ENCODE data around the gene NKAPL. TPM values are rescaled to one million over a fixed set of nuclear protein-coding genes. Genes with fewer than 3 reads are reported as not detected.
"Not testable (repeated sequence)": the region's sequence is repeated elsewhere in the genome, so short reads cannot be mapped to it uniquely, and the experiment has no call there.

NKAPL gene
- total RNA-seq, 1 donor from 2014 or later = 0.45 TPM

DNA sequence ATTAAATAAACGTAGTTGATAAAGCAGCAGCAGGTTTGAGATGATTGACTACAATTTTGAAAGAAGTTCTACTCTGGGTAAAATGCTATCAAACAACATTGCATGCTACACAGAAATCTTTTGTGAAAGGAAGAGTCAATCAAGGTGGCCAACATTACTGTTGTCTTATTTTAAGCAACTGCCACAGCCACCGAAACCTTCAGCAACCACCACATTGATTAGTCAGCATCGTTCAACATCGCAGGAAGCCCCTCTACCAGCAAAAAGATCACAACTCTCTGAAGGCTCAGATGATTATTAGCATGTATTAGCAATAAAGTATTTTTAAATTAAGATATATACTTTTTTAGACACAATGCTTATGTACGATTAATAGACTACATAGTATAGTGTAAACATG lies 36.2 kb downstream of the NKAPL start:
- no peak for ATAC-seq

DNA sequence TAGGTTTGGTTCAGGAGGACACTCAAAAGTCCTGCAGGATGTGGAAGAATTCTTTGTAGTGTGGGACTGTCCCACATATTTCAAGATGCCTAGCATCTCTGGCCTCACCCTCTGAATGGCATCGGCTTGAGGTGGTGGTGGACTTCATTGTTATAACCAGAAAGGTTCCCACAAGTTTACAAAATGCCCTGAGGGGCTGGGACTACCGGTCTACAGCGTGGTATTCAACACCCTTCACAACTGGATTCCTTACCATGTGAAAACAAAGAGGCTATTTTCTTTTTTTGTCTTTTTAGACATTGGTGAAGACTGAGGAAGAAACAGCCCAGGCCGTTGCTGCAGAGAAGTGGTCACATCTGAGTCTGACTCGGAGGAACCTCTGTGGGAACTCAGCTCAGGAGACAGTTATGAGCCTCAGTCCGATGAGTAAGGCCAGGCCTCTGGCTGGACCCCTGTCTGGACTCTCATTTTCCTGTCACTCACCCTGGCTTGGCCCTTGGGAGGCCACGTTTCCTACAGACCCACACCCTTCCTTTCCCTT lies 37.5 kb downstream of the NKAPL start:
- DNase-seq (ENCODE audit: low spot score) = no peak
- no peak for ATAC-seq

More for the DNA sequence above, 36.2 kb downstream of the NKAPL start:
- no peak for DNase-seq (ENCODE audit: low spot score)

GRCh38 chr6:28303570-28303969 lies 44.5 kb downstream of the NKAPL start:
- no peak for DNase-seq (ENCODE audit: low spot score)
- no peak for ATAC-seq

- DNase-seq (ENCODE audit: low spot score); ATAC-seq: not testable (repeated sequence)
Observed at GRCh38 chr6:28306363-28306762, 47.3 kb downstream of the NKAPL start.

Other genes starting within 250 kb of the NKAPL start
- 0.53 TPM for gene ZNF165, start 178.7 kb upstream of the NKAPL start, total RNA-seq
- gene ZSCAN16, start 134.7 kb upstream of the NKAPL start, total RNA-seq = 1.7 TPM
- 6.3 TPM for gene ZKSCAN8, start 117.4 kb upstream of the NKAPL start, total RNA-seq
- 2.2 TPM for gene ZSCAN9, start 34.0 kb upstream of the NKAPL start, total RNA-seq
- 2.6 TPM for gene ZKSCAN4, start 7.0 kb upstream of the NKAPL start, total RNA-seq
- gene ZSCAN26, start 7.8 kb downstream of the NKAPL start, total RNA-seq = 5.5 TPM
- gene PGBD1, start 22.3 kb downstream of the NKAPL start, total RNA-seq = 1.0 TPM
- gene ZSCAN31, start 76.9 kb downstream of the NKAPL start, total RNA-seq = 2.4 TPM
- gene ZKSCAN3, start 90.7 kb downstream of the NKAPL start, total RNA-seq = 2.4 TPM
- 1.2 TPM for gene ZSCAN12, start 140.4 kb downstream of the NKAPL start, total RNA-seq
- gene ZSCAN23, start 184.2 kb downstream of the NKAPL start, total RNA-seq = 0.40 TPM